SHP77 treated with DMSO at 0.1 percent for 48 hours (cell line): ENCODE measurements around the gene APBA1.
A peak's percentile ranks its signal among the peaks of the same experiment; 100 is the strongest.

Source experiments
- DNase-seq: peaks from one replicate; lab custom pipeline; 2025; lab: John Stamatoyannopoulos, UW

The APBA1 gene

GRCh38 chr9:69472101-69472620, 200.0 kb downstream of the APBA1 start:
- no peak for DNase-seq

DNA sequence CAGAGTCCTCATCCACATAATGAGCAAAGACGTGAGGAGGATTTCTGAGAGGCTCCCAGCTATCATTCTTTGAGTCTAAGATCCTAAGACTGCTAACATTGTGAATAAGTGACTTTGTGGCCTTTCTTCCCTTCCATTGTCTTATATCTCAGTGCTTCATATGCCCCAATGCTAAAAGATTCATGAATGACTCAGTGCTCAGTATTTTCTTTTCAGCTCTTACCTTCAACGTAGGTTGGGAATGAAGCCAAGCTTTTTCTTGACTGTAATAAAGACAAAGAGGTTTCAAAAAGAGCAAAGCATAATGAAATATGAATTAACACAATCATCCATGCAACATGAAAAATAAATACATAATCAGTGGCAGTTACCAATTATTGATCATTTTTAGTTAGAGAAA, 200.7 kb downstream of the APBA1 start:
- DNase-seq, result no peak

DNA sequence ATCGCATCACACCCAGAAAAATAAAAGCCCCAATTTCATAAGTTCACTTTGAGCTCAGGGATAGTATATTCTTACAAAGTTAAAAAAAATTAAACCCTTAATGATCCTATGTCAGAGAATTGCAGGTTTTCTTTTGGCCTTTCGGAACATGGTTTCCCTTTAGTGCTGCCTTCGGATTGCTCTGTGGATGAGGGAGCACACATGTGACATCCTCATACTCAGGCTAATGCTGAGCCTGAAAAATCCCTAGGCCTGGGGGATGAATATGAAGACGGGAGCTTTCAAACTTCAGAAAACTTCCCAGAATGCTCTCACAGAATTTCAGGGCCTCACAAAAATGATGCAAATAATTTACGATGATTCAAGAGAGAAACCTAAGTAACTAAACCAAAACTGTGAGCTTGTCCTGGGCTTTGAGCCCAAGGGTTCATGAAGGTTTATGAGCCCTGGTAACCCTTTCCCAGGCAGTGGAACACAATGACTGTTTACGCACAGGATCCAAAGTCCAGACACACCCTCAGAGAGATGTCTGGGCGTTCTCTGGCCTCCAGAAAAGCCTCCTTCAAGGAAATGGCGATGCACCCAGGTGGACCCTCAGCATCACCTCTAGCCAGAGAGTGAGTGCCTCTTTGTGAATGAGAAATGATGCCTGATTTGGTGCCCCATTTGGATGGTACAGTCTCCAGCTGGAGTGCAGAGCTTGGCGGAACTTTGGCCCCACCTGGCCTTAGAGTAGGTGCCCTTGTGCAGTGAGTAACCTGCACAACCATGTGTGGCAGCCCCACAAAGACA, 201.8 kb downstream of the APBA1 start:
- DNase-seq, result no peak

DNA sequence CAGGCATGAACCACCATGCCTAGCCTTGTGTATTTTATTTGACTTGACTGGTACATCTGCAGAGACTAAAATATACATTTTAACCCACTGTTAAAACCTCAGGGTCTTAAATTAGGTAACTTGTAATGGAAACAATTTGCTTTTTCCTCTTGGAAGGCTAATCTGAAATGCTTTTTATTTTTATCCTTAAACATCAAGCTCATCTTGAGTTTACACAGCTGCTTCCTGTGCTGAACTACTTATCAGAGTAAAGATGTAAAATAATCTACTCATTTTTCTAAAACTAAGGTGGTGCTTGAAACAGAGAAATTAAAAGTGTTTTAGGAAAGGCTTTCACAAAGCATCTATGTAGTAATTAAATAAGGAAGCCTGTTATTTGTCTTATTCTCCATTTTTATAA, 203.0 kb downstream of the APBA1 start:
- DNase-seq, result no peak

DNA sequence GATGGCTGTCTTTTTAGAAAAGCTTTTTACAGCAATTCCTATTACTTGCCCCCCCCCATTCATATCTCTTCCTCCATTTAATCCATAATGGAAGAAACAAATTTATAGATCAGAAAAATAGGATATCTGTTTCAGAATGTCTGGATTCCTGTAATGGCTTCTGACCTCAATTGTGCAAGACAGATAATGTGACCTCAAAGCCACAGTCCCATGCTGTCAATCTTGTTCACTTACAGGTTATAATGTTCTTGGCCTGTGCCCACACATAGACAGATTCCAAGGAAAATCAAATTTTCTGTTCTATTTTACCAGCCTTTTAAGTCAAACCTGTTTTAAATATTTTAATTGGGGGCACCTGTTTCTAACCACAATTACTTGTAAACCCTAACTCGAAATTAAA, 203.8 kb downstream of the APBA1 start:
- DNase-seq, result no peak

- DNase-seq, result no peak
Measured at GRCh38 chr9:69466151-69466550, 206.0 kb downstream of the APBA1 start.

GRCh38 chr9:69465473-69465872, 206.7 kb downstream of the APBA1 start:
- DNase-seq, result no peak

GRCh38 chr9:69463497-69464068, 208.6 kb downstream of the APBA1 start:
- no peak for DNase-seq

GRCh38 chr9:69462394-69462793, 209.8 kb downstream of the APBA1 start:
- no peak for DNase-seq

GRCh38 chr9:69461103-69461887, 210.9 kb downstream of the APBA1 start:
- no peak for DNase-seq

GRCh38 chr9:69460012-69460411, 212.2 kb downstream of the APBA1 start:
- no peak for DNase-seq

GRCh38 chr9:69458176-69458575, 214.0 kb downstream of the APBA1 start:
- DNase-seq, result no peak

- DNase-seq, result no peak
Measured at GRCh38 chr9:69456201-69456600, 216.0 kb downstream of the APBA1 start.

DNA sequence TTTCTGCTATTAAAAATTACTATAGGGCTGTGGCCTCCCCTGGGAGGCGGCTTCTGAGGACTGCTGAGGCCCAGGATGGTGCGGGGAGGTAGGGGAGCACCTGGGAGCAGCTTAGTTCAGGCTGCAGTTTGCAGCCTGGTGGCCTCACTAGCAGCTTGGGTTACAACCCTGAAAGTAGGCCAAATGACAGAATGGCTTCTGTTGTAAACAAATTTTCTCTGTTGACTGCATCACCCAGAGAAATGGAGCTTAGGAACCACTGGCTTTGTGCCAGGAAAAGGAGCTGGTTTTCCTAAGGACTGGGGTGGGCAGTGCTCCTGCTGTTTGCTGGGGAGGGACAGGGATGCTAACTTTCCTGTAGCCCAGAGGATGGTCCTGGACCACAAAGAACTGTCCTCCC, 216.9 kb downstream of the APBA1 start:
- no peak for DNase-seq

GRCh38 chr9:69454321-69454720, 217.8 kb downstream of the APBA1 start:
- DNase-seq, result no peak

GRCh38 chr9:69453746-69454145, 218.4 kb downstream of the APBA1 start:
- DNase-seq, result no peak

DNA sequence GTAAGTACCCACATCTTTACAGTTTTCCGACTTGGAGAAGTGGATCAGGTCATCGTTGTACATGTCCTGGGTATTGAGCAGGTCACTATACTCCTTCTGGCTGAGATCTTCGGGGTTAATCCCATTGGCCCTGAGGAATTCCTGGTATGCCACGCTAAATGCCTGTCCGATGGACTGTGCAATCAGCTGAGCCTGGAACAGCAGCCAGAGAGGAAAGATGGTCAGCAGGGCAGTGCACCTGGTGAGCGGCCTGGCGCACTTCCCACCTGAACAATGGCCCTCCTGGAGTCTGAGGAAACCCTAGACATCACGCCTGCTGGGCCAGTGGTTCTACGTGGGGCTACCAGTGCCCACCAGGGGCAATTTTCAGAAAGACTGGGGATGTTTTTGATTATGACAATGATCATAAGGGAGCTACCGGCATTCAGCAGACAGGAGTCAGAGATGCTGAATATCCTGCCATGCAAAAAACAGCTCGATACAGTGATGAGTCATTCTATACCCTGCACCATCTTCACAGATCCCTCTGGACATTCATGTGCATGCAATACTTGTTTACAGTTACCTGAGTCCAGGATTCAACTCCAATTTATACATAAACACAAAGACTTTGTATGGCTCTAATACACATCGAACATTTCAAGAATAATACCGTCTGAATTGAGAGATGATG, 219.9 kb downstream of the APBA1 start:
- DNase-seq, result no peak

GRCh38 chr9:69446496-69446895, 225.7 kb downstream of the APBA1 start:
- DNase-seq, result no peak

DNA sequence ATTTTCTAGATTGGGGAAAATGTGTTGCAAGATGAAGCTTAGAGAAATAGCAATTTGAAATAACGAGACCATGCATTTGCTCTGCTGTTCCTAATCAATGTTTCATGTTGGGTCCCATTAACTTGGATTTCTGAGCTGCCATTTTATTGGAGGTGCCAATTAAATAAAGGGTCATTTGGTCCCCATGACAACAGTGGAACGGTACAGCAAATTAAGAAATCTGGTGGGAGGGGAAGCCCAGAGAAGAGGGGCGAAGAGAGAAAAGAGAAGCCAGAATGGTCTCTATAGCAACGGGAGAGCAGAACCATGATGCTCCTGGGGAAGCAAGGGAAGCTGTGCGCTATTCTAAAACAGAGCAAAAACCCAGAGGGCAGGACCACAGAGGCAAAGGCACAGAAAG, 226.9 kb downstream of the APBA1 start:
- no peak for DNase-seq

GRCh38 chr9:69444791-69445190, 227.4 kb downstream of the APBA1 start:
- no peak for DNase-seq

- no peak for DNase-seq
Measured at GRCh38 chr9:69444021-69444420, 228.2 kb downstream of the APBA1 start.

GRCh38 chr9:69443178-69443577, 229.0 kb downstream of the APBA1 start:
- DNase-seq, result peak; percentile 25
